Measurements from ENCODE around the gene WWOX.

DNA sequence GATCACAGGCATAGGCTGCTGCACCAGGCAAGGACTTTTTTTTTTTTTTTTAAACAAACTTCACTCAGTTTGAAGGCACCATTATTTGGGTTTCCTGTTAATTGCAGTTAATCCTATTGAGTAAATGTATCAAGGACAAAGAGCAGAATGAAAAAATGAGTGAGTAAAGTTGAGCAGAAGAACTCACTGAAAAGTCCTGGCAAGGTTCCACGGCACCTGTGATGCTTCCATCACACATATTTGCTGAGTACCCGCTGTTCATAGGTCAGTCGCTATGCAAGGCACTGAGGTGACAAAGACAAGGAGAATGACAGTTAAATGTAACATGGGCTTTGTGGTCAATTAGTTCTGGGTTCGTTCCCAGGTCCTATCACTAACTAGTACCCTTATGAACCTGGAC is 831.1 kb downstream of the WWOX start:
- TF ChIP-seq POLR2A (IDR thresholded peaks at IDR 0.05; ENCODE audit: low read length), result no peak
- no peak for TF ChIP-seq GATA1 (IDR thresholded peaks at IDR 0.05; ENCODE audit: low read depth, low read length)
